ENCODE data around the gene MDH2.
"Not testable (repeated sequence)": the region's sequence is repeated elsewhere in the genome, so short reads cannot be mapped to it uniquely, and the experiment has no call there.

MDH2 gene

GRCh38 chr7:76047811-76048667 is at the start of gene MDH2, which contains the start of gene STYXL1:
Gene MDH2, plus strand, starts transcription at chr7:76048106. Its CDS starts 55 bp downstream, at chr7:76048161.
Gene STYXL1, minus strand, starts transcription at chr7:76048000. Its CDS starts 17,477 bp downstream, at chr7:76030523.
- DNase-seq (ENCODE audit: low read depth in 3 of 3, low spot score in 1 of 3), result peak; percentile 60 to 74 (median 63)

DNA sequence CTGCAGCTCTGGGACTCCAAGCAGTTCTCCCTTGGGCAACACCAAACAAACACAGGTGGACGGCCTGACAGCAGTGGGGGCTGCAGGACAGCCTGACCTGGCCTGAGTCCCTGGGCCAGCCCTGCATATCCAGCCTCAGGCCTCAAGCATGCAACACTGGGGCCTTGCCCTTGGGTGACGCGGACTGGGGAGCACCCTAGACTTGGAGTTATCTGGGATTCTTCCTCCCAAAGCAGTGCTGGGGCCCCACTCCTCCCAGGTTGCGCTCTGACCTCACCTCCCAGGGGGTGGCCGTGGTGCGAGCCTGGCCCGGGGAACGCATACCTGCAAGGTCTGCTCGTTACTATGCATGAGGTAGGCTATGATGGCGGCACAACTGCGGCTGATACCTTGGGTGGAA is 47.3 kb upstream of the MDH2 start:
- no peak for DNase-seq (ENCODE audit: low read depth in 3 of 3, low spot score in 1 of 3)

DNA sequence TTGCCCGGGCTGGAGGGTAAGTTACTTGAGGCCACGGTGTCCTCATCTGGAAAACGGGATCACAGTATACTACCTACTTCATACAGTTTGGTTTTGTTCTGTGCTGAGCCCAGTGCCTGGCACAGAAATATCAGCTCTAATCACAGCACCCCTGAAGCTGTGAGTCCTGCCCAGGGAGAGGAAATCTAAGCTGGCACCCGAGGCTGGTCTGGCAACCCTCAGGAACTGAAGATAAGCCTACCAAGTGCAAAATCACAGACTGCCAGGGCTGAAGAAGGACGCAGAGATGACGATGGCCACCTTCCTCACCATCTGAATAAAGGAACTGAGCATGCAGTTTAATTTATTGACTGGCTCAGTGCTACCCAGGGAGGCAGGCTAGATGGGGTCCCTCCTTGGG is 45.8 kb upstream of the MDH2 start:
- no peak for DNase-seq (ENCODE audit: low read depth in 3 of 3, low spot score in 1 of 3)

DNA sequence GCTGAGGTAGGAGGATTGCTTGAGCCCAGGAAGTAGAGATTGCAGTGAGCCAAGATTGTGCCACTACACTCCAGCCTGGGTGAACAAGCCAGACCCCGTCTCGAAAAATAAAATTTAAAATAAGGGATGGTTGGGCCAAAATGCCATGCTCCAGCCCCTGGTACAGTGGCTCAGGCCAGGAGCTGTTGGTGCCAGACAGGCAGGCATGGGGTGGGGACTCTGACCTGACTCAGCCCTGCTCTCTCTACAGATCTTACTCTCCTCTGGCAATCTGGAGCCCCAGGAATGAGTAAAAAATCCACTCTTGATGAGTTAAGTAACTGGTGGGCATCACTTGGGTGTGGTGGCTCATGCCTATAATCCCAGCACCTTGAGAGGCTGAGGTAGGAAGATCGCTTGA is 45.1 kb upstream of the MDH2 start:
- DNase-seq (ENCODE audit: low read depth in 3 of 3, low spot score in 1 of 3), result no peak

GRCh38 chr7:76003351-76003750 is 44.6 kb upstream of the MDH2 start:
- no peak for DNase-seq (ENCODE audit: low read depth in 3 of 3, low spot score in 1 of 3)

DNA sequence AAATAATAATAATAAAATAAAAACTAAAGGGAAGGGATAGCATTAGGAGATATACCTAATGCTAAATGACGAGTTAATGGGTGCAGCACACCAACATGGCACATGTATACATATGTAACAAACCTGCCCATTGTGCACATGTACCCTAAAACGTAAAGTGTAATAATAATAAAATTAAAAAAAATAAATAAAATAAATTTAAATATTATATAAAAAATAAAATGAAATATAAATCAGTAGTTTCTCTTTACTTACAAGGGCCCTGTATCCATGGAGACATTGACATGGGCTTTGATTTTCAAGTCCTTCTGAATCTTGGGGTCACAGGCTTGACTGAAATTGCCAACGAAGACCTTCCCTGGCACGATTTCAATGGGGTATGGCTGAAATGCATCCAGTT is 42.9 kb upstream of the MDH2 start:
- not testable (repeated sequence) for DNase-seq (ENCODE audit: low read depth in 3 of 3, low spot score in 1 of 3)

DNA sequence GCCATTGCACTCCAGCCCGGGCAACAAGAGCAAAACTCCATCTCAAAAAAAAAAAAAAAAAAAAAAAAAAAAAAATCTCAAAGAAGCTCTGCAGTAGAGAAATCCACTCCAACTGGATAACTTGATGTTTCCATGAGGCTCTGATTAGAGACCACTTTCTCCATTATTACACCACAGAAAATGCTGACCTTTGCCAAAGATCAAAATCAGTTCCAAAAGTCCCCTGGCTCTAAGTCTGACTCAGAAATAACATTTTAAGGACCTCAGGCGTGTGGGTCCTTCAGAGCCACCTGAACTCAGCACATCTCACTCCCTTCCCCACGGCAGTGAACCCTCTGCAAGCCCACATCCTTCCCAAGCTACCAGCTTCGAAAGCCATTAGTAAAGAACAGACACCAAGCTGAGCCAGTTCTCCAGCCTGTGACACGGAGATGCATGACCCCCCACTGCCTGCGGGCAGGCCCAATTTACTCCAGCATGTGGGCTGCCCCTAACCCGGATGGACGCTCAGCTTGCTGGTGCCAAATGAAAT is 39.7 kb upstream of the MDH2 start:
- DNase-seq (ENCODE audit: low read depth in 3 of 3, low spot score in 1 of 3), result no peak

DNA sequence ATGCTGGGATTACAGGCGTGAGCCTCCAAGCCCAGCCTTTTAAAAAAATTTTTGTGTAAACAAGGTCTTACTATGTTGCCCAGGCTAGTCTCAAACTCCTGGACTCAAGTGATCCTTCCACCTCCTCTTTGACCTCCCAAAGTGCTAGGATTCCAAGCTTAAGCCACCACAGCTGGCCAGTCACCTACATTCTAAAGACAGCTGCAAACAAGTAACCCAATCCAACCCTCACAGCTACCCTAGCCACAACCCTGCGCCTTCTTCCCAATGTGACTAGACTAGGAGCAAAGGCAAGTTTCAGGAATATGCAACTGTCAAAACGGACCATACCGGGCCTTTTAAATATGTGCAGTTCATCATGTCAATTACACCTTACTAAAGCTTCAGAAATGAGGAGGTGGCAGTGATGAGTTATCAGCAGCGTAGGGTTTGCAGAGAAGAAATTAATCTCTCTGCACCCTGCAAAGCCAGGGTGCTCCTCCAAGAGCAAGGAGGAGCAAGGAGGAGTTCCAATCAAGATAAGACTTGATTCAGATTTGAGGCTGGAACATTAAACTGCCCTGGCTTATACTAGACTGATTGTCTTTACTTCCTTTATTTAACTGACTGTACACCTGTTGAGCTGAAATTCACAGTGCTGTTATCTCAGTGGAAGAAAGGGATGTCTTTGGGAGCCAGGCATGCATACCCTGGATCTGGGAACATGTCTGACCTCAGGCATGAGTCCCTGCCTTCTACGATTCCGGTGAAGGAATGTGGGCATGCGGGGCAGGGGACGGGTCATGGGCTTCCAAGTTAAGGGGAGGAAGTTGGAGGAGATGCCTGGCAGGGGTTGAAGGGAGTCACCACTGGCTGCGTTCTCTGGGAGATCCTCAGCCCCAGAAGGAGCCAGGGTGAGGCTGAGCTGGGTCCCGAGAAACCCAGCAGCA is 38.0 kb upstream of the MDH2 start:
- no peak for DNase-seq (ENCODE audit: low read depth in 3 of 3, low spot score in 1 of 3)

DNA sequence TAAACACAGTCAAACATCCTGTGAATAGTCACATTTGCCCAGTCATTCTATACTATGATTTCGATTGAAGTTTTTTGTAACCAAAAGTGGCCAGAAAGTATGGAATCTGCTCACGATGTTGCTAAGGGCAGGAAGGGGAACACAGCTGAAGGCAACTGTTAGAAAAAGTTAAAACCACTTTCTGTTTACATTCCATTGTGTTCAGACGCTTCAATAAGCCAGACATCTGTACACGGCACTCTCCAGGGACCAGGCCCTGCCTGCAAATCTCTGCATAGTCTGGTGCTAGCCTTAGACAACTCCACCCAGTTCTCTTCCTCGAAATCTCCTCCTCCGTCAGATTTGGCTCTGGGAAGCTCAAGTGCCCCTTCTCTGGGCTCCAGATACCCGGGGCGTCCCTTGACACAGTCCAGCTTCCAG is 36.5 kb upstream of the MDH2 start:
- DNase-seq (ENCODE audit: low read depth in 3 of 3, low spot score in 1 of 3), result no peak

DNA sequence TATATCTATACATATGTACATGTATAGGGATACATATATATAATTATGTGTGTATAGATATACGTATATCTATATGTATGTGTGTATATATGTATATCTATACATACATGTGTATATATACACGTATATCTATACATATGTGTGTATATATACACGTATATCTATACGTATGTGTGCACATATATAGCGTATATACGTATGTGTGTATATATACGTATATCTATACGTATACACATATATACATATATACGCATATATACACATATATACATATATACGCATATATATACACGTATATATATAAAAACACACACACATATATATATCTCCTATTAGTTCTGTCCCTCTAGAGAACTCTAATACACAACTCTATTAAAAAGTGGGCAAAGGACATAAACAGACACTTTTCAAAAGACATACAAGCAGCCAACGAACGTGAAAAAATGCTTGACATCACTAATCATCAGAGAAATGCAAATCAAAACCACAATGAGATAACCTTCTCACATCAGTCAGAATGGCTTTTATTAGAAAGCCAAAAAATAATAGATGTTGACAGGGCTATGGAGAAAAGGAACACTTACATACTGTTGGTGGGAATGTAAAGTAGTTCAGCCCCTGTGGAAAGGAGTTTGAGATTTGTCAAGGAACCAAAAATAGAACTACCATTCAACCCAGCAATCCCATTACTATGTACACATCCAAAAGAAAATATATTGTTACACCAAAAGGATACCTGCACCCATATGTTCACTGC is 31.5 kb upstream of the MDH2 start:
- no peak for DNase-seq (ENCODE audit: low read depth in 3 of 3, low spot score in 1 of 3)

DNA sequence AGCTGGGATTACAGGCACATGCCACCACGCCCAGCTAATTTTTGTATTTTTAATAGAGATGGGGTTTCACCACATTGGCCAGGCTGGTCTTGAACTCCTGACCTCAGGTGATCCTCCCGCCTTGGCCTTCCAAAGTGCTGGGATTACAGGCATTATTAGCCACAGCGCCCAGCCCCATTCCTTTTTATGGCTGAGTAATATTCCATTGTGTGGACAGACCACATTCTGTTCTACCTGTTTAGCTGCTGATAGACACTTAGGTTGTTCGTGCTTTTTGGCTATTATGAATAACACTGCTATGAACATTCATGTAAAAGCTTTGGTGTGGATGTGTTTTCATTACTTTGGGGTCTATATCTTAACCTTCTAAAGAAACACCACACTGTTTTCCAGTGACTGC is 29.4 kb upstream of the MDH2 start:
- DNase-seq (ENCODE audit: low read depth in 3 of 3, low spot score in 1 of 3), result not testable (repeated sequence)

DNA sequence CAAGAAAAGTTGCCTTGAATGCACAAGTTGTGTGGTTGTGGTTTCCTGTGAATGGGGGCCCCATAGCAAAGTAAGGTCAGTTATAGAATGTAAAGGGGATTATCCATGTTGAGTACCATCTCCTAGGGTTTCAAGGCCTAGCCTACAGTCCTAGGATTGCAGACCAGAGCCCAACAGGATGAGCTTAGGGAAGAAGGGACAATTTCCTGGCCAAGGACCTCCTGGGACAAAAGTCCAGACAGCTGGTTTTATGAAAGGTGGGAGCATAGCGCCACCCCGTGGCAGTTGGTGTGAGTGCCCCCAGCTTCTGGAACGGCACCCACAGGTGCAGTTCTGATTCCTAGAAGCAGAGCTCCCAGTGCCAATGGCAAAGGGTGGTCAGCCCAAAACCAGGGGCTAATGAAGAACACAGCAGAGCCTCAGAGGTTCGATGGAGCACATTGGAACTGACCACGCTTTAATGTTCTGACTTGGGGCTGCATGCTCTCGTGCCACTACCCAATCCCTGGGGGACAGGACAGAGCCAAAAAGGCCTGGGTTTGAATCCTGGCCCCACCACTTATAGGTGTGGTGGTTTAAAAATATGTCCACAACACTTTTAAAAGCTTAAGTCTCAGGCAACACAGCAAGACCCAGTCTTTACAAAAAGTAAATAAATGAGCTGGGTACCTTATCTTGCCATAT is 27.7 kb upstream of the MDH2 start:
- peak; percentile 10 to 67 (median 52) for DNase-seq (ENCODE audit: low read depth in 3 of 3, low spot score in 1 of 3)

DNA sequence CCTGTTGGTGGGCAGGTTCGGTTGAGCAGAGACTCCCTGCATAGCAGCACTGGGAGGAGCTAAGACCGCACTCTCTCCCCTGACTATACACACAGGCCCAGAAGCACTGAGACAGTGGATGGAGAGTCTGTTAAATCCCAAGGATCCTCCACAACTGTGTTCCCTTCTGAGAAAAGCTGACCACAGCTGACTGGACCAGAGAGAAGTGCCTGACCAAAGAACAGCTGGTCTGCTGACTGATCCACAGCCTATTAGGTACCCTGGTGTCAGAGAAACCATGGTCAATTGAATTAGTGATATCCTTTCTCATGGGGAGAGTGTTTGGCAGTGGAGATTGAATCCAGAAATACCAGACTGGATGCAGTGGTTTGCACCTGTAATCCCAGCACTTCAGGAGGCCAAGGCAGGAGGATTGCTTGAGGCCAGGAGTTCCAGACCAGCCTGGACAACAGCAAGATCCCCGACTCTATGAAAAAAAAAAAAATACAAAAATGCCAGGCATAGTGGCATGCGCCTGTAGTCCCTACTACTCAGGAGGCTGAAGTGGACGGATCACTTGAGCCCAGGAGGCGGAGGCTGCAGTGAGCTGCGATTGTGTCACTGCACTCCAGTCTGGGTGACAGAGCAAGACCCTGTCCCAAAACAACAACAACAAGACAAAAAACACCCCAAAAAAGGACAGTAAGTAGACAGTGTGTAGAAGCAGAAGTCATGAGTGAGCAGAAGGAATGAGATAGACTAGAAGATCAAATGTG is 25.7 kb upstream of the MDH2 start:
- no peak for DNase-seq (ENCODE audit: low read depth in 3 of 3, low spot score in 1 of 3)

- no peak for DNase-seq (ENCODE audit: low read depth in 3 of 3, low spot score in 1 of 3)
Measured at GRCh38 chr7:76023002-76023401, 24.9 kb upstream of the MDH2 start.

GRCh38 chr7:76029682-76030081 is 18.2 kb upstream of the MDH2 start:
- DNase-seq (ENCODE audit: low read depth in 3 of 3, low spot score in 1 of 3), result not testable (repeated sequence)

- no peak for DNase-seq (ENCODE audit: low read depth in 3 of 3, low spot score in 1 of 3)
Measured at GRCh38 chr7:76031964-76032363, 15.9 kb upstream of the MDH2 start.

DNA sequence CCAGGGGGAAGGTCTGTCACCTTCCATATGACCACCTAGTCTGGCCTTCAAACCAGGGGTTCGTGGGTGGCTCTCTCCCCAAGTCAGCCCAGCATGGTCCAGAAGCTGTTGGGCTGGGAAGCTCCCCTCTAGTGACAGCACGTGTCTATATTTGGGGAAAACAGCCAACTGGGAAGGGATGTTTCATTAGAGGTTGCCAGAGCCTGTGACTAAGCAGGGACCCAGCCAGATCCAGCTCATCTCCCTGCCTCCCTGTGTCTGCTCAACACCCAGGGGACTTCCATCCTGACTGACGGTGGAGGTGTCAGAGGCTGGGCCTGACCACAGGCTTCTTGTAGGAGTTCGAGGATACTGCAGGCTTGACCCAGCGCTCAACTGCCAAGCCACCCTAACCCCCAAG is 10.6 kb upstream of the MDH2 start:
- DNase-seq (ENCODE audit: low read depth in 3 of 3, low spot score in 1 of 3), result no peak

DNA sequence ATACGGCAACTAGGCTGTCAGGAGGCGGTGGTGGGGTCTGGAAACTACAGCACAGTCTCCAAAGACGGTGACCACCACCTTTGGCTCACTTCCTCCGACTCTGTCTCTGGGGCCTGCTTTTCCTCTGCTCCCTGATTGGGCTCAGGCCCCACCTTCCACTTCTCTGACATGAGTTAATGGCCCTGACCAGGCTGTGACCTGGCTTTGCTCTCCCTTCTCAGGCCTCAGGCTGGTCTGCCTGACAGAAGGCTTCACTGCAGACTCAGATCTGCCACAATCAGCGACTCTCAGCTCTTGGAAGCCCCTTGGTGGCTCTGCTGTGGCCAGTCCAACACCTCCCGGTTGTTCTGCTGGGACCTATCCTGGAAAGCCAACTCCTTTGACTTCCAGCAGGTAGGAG is 7.8 kb upstream of the MDH2 start:
- DNase-seq (ENCODE audit: low read depth in 3 of 3, low spot score in 1 of 3), result no peak

DNA sequence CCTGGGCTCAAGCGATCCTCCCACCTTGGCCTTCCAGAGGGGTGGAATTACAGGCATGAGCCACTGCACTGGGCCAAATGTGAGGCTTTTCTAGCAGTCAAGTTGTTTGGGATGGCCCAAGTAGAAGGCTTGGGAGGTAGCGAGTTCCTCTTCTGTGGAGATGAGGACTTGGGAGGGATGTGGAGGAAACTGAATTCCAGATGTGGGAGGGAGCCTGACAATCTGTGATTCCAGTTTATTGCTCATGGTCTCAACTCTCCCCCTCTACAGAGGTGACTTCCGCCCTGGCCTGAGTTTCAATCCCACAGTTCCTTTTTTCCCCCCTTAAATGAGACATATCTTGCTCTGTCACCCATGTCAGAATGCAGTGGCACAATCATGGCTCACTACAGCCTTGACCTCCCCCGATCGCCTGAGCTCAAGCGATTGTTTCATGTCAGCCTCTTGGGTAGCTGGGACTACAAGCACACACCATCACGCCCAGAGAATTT is 3.5 kb upstream of the MDH2 start:
- DNase-seq (ENCODE audit: low read depth in 3 of 3, low spot score in 1 of 3), result no peak
